DMS153 (cell line): ENCODE data around the gene PLEKHA6.

ENCODE experiments used
- DNase-seq: peaks from one replicate; lab custom pipeline; 2025; lab: John Stamatoyannopoulos, UW

PLEKHA6 gene

DNA sequence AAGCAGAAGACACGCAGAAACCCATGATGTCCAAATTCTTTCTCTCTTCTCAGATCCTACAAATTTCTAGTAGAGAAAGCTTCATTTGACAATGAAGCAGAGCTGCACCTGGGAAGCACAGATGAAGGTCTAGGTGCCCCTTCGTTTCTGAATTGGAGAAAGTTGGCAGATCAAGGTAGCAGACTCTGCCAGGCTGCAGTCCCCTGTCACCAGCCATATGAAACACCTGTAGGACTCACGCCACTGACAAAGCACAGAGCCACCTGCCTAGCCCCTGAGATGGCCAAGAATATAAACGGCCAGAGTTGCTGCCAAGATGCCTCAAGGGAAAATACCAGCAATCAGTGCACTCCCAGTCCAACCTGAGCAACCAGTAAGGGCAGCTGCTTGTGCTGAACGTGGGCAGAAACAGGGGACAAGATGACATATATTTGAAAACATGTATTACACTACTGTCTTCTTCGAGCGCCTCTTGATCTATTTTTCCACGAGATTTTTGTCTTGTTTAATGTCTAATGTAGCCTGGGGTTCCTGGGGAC is 20.6 kb upstream of the PLEKHA6 start:
- DNase-seq: no peak

- peak; percentile 44 for DNase-seq
Measured at GRCh38 chr1:204377800-204378668, 18.3 kb upstream of the PLEKHA6 start.

DNA sequence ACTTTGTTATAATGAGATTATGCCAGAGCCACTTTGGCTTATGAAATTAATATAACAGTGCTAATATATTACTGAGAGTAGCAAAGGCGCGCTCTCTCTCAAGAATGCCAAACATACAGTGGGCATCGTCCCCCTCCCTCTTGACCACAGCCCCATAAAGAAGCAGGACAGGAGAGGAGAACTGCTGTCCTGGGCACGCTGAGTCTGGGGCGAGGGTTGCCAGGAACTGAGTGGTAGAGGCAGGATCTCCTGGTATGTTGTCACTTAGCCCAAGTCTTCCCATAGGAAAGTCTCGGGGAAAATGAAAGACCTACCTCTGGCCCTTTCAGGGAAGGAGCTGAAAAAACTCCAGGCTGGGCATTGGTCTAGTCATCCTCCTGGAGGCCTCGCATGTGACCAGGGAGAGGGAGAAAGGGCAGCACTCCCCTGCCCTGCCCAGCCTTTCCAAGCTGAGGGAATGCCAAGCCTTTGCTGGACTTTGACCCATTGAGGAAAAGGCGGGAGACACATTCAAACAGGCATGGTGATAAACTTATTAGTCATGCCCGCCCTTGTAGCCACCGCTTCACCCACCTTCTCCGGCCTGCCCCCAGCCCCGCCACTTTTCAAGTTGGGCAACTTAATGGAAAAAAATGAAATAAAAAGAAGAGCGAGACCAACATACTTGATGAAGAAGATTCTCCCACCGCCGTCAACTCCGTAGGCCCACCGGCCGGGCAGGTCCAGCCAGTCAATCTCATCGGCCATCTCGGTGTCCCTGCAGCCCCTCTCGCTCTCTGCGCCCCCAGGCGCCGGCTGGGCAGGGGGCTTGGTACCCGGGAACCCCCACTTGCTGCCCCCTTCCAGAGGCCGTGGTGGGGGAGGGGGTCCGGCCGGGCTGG is 17.4 kb upstream of the PLEKHA6 start:
- no peak for DNase-seq

GRCh38 chr1:204376465-204376864 is 16.7 kb upstream of the PLEKHA6 start:
- no peak for DNase-seq

GRCh38 chr1:204373911-204374310 is 14.2 kb upstream of the PLEKHA6 start:
- DNase-seq: no peak

GRCh38 chr1:204370176-204370575 is 10.4 kb upstream of the PLEKHA6 start:
- no peak for DNase-seq

- DNase-seq: no peak
Measured at GRCh38 chr1:204368996-204369726, 9.4 kb upstream of the PLEKHA6 start.

GRCh38 chr1:204367956-204368355 is 8.2 kb upstream of the PLEKHA6 start:
- DNase-seq: no peak

DNA sequence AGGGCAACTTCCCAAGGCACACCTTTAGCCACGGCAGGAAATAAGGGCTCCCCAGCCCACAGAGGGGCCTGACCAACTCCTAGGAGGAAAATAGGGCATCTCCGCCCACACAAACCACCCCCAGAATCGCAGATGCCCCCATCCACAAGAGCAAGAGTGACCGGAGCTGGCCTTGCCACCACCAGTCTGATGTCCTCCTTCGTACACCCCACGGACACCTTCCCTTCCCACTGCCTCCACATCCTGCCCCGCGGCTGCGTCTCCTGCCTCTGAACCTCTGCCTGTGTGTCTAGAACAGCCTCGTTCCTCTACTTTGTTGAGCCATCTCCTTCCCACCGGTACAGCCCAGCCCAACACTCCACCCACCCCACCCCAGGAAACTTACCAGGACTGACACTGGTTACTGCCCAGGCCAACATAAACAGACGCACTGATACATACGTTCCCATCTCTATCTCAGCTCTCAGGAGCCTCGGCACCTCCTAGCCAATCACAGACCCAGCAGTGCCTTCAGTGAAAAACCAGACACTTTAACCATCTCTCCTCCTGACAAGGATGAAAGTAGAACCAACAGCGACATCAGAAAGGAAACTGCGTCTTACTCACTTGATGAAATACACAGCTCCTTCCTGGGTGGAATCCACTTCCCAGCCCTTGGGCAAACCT is 7.6 kb upstream of the PLEKHA6 start:
- no peak for DNase-seq

GRCh38 chr1:204366759-204367158 is 7.0 kb upstream of the PLEKHA6 start:
- DNase-seq: no peak

GRCh38 chr1:204363335-204364114 is 3.8 kb upstream of the PLEKHA6 start:
- DNase-seq: peak; percentile 77

GRCh38 chr1:204362984-204363334 is 3.2 kb upstream of the PLEKHA6 start:
- no peak for DNase-seq

DNA sequence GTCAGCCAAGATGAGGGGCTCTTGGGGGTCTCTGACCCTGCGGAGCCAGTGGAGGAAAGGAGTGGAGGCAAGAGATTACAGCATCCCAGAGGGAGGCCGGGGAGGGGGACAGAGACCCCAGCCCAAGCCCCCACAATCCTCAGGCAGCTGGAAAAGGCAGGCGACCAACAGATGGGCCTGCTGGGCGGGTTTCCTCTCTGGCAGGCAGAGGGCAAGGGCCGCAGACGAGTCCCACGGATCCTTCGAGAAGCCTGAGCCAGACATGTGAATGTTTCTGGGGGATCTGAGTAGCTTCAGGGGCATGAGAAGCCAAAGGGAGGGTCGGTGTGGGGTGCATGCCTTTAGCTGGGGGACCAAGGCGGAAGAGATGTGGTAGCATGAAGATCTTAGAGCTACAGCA is 2.1 kb upstream of the PLEKHA6 start:
- no peak for DNase-seq

GRCh38 chr1:204361341-204361771 is 1.6 kb upstream of the PLEKHA6 start:
- no peak for DNase-seq

- no peak for DNase-seq
Measured at GRCh38 chr1:204360314-204360713, 585 bp upstream of the PLEKHA6 start.

GRCh38 chr1:204359131-204359473 is 627 bp downstream of the PLEKHA6 start:
- no peak for DNase-seq

DNA sequence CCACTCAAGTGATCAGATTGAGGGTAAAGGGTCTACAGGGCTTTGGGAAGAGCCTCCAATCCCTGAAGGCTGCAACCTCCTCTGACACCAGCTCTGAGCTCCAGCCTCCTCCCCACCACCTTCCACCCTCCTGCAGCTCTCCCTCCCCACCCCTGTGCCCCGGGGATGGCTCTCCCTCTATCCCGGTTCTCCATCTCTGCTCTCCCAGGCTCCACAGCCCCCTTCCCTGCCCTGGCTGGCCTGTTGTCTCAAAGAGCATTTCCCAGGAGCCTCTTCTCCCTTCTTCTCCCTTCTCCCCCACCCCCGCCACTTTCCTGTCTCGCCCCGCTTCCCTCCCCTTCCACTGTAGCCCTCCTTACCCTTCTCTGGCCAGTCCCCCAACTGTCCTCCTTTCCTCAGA is 1.1 kb downstream of the PLEKHA6 start:
- DNase-seq: no peak

GRCh38 chr1:204357551-204358490 is 1.9 kb downstream of the PLEKHA6 start:
- DNase-seq: no peak

DNA sequence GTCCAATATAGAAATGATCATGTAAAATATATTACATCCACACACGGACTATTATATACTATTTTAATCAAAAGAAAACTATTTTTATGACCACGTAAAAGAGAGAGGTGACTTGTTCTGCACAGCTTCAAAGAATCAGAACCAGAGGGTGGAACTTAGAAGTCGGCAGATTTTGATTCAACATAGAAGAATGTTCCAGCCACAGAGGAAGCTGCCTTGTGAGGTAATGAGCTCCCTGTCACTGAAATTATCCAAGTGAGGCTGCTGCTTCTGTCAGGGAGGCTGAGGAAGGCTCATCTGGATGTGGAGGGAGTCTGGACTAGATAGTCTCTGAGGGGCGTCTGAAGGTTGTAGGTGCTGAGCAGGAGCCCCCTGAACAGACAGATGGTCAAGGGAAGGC is 2.7 kb downstream of the PLEKHA6 start:
- DNase-seq: no peak

DNA sequence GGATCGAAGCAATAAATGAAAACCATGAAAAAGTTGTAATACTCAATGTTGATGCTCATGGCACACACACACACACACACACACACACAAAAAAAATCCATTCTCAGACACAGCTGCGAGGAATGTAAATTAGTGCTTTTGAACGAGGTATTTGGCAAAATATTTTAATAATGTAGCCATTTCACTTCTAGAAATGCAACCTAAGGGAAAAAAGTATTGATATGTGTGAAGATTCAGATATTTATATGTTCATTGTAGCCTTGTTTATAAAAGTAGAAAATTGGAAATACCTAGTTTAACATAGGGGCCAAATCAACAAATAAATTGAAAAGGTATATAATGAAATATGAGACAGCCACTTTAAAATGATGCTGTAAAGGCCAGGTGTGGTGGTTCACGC is 3.8 kb downstream of the PLEKHA6 start:
- DNase-seq: no peak
